Right lobe of liver (tissue), 6 donors: Measurements from ENCODE around the gene CPED1. TPM values are rescaled to one million over a fixed set of nuclear protein-coding genes. Genes with fewer than 3 reads are reported as not detected.
"Not testable (repeated sequence)": the region's sequence is repeated elsewhere in the genome, so short reads cannot be mapped to it uniquely, and the experiment has no call there.

Experiments used
- ATAC-seq, 4 donors: fragments of 200-7000 bp; cut with Tn5 transposase; one replicate each; pipeline ENCODE4 v1.9.1; 2020; ENCODE audit warnings: mild to moderate bottlenecking in 4 of 4, moderate library complexity in 4 of 4
- DNase-seq, 3 donors: peaks; one replicate each; pipeline ENCODE4 v3.0.0-alpha.2; 2020
- H3K27ac ChIP-seq, 3 donors: fragments of 200-600 bp; one replicate each; pipeline ENCODE4 v1.8.0; 2022
- H3K27me3 ChIP-seq, 2 donors: fragments of 200-600 bp; one replicate each; pipeline ENCODE4 v1.8.0; 2022
- H3K36me3 ChIP-seq, 4 donors: fragments of 200-600 bp; sonication (generic) in 1 of 4; one replicate each; pipeline versions ENCODE4 v1.5.1 to v1.8.0; 2017 to 2022; ENCODE audit warnings: control low read depth in 1 of 4
- H3K4me1 ChIP-seq, 4 donors: fragments of 200-600 bp; sonication (generic) in 1 of 4; one replicate each; pipeline versions ENCODE4 v1.5.1 to v1.8.0; 2017 to 2022; ENCODE audit warnings: control low read depth in 1 of 4
- H3K4me3 ChIP-seq, 3 donors: fragments of 200-600 bp; one replicate each; pipeline ENCODE4 v1.8.0; 2022
- H3K9me3 ChIP-seq, 4 donors: fragments of 200-600 bp; sonication (generic) in 1 of 4; one replicate each; pipeline versions ENCODE4 v1.5.1 to v1.8.0; 2017 to 2022; ENCODE audit warnings: control low read depth in 1 of 4
- POLR2A ChIP-seq: fragments of 450-650 bp; IDR thresholded peaks from one replicate; pipeline ENCODE4 v1.6.1; 2017; ENCODE audit warnings: antibody characterized with exemption, mild to moderate bottlenecking
- WGBS: methylation state at CpG from one replicate; pipeline ENCODE4 v1.1.6; 2018; ENCODE audit warnings: low coverage, low lambda C conversion rate; ENCODE audit not compliant: insufficient coverage; ENCODE audit errors: missing lambda C conversion rate; 5-methylcytosine and 5-hydroxymethylcytosine counted together
- intact Hi-C, 2 donors: fragments of 100-400 bp; cut with DNase I; formaldehyde crosslinking; loops; one replicate each; pipeline versions ENCODE4 v1.11.2 to v1.14.1; 2022
- total RNA-seq, 6 experiments: library from RNA; depleted of rRNA in 2 of 6; stranded (reverse); fragments of >200 nt in 2 of 6; fragmentation: NEBNext Ultra II Directional in 3 of 6; extraction: Animal tissue kit (Norgen Biotek cat#: 25700) in 3 of 6; gene quantifications; one replicate each; pipeline versions ENCODE4 v1.1.0 to v1.2.4, GENCODE V29; 2016 to 2023
- TF ChIP-seq, protein P1 (sequence below), 4 donors: fragments of 200-600 bp in 3 of 4; fragments of 450-650 bp in 1 of 4; IDR thresholded peaks; one replicate each; pipeline versions ENCODE4 v1.5.1 to v1.8.0; 2016 to 2022; ENCODE audit warnings: antibody characterized with exemption in 4 of 4, mild to moderate bottlenecking in 2 of 4
- donor health status: DM: no; HTN: yes; CAD: no.
- donor health status: DM: no; HTN: no; CAD: no.
- donor health status: DM: no; HTN: no; CAD: no.
- donor health status: DM: no; HTN: yes; CAD: no.
- donor health status: DM: no; HTN: yes; CAD: no.

The CPED1 gene
- total RNA-seq, 6 experiments from 2014 or later: 24.3 to 45.8 (median 34.9) TPM

DNA sequence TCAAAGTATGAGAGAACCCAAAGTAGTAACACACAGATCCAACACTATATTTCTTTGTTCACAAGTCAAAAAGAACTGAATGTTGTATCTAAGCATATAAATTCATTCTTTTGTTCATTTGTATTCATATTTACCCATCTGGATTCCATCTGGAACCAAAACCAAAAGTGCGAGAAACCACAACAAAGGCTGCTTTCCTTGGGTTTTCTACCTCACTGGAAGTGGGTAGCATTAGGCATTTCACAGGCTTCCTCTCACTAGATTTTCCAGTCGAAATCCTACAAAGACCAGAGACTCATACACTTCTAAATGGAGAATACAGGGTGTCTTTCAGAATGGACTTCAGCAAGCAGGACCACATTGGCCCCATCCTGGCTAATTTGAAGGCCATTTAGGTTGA, 230.5 kb downstream of the CPED1 start:
- WGBS: 93% methylated on average over 2 of the region's 2 CpGs
- DNase-seq: no peak
- Histone ChIP-seq H3K27me3 (no peaks in the 10 kb centered on the region), H3K36me3 (no peaks in the 10 kb centered on the region), H3K4me1 (peaks cover 0 to 7% (median 0%) of the 10 kb centered on the region in 4 donors), H3K9me3 (no peaks in the 10 kb centered on the region), H3K27ac (no peak overlapping the region), H3K4me3 (no peak overlapping the region)
- ATAC-seq: no peak
- TF ChIP-seq, protein P1, sequence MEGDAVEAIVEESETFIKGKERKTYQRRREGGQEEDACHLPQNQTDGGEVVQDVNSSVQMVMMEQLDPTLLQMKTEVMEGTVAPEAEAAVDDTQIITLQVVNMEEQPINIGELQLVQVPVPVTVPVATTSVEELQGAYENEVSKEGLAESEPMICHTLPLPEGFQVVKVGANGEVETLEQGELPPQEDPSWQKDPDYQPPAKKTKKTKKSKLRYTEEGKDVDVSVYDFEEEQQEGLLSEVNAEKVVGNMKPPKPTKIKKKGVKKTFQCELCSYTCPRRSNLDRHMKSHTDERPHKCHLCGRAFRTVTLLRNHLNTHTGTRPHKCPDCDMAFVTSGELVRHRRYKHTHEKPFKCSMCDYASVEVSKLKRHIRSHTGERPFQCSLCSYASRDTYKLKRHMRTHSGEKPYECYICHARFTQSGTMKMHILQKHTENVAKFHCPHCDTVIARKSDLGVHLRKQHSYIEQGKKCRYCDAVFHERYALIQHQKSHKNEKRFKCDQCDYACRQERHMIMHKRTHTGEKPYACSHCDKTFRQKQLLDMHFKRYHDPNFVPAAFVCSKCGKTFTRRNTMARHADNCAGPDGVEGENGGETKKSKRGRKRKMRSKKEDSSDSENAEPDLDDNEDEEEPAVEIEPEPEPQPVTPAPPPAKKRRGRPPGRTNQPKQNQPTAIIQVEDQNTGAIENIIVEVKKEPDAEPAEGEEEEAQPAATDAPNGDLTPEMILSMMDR (IDR thresholded peaks at IDR 0.05): no peak
- no peak for TF ChIP-seq POLR2A
- intact Hi-C loops: no loop called here

DNA sequence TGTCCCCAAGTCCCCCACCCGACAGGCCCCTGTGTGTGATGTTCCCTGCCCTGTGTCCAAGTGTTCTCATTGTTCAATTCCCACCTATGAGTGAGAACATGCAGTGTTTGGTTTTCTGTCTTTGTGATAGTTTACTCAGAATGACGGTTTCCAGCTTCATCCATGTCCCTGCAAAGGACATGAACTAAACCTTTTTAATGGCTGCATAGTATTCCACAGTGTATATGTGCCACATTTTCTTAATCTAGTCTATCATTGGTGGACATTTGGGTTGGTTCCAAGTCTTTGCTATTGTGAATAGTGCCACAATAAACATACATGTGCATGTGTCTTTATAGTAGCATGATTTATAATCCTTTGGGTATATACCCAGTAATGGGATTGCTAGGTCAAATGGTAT, 232.6 kb downstream of the CPED1 start:
- peaks cover 0 to 10% (median 0%) of the 10 kb centered on the region in 4 donors for H3K4me1 ChIP-seq
- ATAC-seq, DNase-seq, H3K4me3 ChIP-seq, intact Hi-C loops, H3K36me3 ChIP-seq, H3K27ac ChIP-seq, H3K9me3 ChIP-seq, H3K27me3 ChIP-seq: not testable (repeated sequence)
- 85% methylated on average over 2 of the region's 2 CpGs for WGBS

DNA sequence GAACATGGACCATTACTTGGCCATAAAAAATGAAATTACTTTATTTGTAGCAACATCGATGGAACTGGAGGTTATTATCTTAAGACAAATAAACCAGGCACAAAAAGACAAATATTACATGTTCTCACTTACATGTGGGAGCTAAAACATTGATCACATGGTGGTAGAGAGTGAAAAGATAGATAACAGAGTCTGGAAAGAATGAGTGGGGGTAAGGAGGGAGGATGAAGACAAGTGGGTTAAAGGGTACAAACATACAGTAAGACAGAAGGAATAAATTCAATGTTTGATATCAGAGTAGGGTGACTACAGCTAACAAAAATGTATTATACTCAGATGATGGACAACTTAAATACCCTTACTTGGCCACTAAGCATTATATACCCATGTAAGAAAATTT, 240.3 kb downstream of the CPED1 start:
- DNase-seq (no peak), ATAC-seq (no peak)
- Histone ChIP-seq H3K27me3 (no peaks in the 10 kb centered on the region), H3K27ac (no peak overlapping the region), H3K9me3 (no peaks in the 10 kb centered on the region), H3K4me1 (peaks cover 0 to 6% (median 0%) of the 10 kb centered on the region in 4 donors), H3K4me3 (no peak overlapping the region), H3K36me3 (no peaks in the 10 kb centered on the region)
- 50% methylated on average over 1 of the region's 1 CpG for WGBS
- intact Hi-C loops: no loop called here
- TF ChIP-seq, protein P1 (IDR thresholded peaks at IDR 0.05): no peak

DNA sequence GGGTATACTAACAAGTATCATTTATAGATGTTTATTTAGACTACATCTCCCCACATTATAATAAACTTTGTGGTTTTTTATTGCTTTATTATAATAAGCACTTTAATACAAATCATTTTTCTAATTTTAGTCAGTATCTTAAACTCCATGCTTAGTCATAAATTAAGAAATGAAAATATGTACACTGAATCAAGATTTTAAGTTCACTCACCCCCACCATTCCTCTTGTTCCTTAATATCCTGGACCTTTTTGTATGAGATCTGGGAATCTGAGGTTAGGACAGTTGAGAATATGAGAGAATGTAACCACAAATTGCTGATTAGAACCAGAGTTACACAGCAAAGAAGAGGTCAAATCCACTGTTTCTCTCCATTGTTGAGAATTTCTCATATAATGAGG, 246.7 kb downstream of the CPED1 start:
- Histone ChIP-seq H3K36me3 (peaks cover 0 to 6% (median 0%) of the 10 kb centered on the region in 4 donors), H3K27ac (no peak overlapping the region), H3K4me1 (no peaks in the 10 kb centered on the region), H3K9me3 (no peaks in the 10 kb centered on the region), H3K27me3 (no peaks in the 10 kb centered on the region), H3K4me3 (no peak overlapping the region)
- DNase-seq: no peak
- intact Hi-C loops: no loop called here
- no peak for ATAC-seq
- no peak for TF ChIP-seq POLR2A
- TF ChIP-seq, protein P1 (IDR thresholded peaks at IDR 0.05): no peak

DNA sequence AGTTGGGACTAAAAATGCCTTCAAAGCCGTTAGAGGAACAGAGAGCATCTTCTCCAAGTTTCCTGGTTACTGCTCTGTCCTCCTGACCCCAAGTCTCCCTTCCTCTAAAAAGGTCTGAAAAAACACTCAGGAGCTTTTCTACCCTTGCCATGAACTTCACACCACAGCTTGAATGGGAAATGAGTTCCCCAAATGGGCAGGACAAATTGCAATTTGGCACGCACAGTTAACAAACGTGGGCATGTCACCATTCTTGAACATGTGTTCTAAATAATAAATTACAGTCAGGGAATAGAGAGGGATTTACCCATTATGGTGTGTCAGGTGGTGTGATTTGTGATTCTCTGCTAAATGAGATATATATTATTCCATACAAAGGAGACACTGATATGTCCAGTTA, 249.1 kb downstream of the CPED1 start:
- DNase-seq (no peak), ATAC-seq (no peak)
- no peak overlapping the region for H3K27ac ChIP-seq
- TF ChIP-seq, protein P1 (IDR thresholded peaks at IDR 0.05): no peak
- TF ChIP-seq POLR2A: no peak
- peaks cover 0 to 6% (median 0%) of the 10 kb centered on the region in 4 donors for H3K36me3 ChIP-seq
- no peak overlapping the region for H3K4me3 ChIP-seq
- no peaks in the 10 kb centered on the region for H3K4me1 ChIP-seq
- intact Hi-C loops: no loop called here
- no peaks in the 10 kb centered on the region for H3K27me3 ChIP-seq
- no peaks in the 10 kb centered on the region for H3K9me3 ChIP-seq
- WGBS: 69% methylated on average over 3 of the region's 3 CpGs
